GM11168 (cell line): Measurements from ENCODE around the gene RENBP.

Experiments
- in situ Hi-C: fragments of 300-500 bp; cut with MboI; formaldehyde crosslinking; loops from one replicate; pipeline ENCODE4 v1.12.0; 2022; ENCODE audit warnings: low sequenced_read_pairs; ENCODE audit not compliant: unreplicated experiment

RENBP gene

GRCh38 chrX:153956044-153956907, 11.8 kb upstream of the RENBP start:
- in situ Hi-C loops: no loop called here

DNA sequence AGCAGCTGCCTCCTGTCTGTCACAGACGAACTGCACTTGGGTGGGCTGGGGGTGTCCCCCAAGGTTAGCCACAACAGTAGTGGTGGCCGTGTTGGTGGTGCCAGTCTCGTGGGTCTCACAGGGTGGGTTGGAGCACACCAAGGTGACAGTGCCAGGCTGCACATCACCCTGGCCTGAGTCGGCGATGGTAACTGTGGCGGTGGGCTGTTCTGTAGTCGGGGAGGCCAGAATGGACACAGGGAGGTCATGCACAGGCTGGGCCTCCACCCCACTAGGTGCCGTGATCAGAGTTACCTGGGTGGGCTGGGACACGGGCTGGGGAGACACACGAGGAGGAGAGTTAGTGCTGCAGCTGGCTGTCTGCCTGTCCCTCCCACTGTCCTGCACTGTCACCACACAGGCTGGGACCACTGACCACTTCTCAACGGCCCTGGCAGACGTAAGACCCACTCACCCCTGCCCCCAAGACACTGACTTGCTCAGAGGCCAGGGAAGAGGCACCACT, 10.8 kb upstream of the RENBP start:
- in situ Hi-C loops: no loop called here

- in situ Hi-C loops: no loop called here
These were observed 10.2 kb upstream of the RENBP start for GRCh38 chrX:153954558-153955227.

- in situ Hi-C loops: no loop called here
These were observed 9.6 kb upstream of the RENBP start for GRCh38 chrX:153953892-153954557.

DNA sequence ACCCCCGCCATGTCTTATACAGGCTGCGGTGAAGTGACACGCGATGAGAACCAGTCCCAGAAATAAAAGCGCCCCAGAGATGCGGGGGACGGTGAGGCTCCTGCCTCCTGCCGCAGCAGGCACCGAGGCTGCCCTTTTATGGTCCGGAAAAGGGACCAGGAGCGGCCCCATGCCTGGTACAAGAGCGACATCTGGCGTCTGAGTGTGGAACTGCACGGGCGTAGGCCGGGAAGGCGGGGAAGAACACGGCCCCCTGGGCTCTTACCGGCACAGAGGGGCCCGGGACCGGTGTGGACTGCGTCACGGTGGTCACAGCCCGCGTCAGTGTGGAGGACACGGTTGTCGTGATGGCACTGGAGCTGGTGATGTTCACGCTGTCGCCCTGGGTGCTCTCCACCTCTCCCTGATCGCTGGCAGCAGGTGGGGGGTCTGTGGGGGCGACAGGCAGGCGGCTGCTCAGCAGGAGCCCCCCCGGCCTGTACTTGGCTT, 8.9 kb upstream of the RENBP start:
- in situ Hi-C loops: no loop called here

DNA sequence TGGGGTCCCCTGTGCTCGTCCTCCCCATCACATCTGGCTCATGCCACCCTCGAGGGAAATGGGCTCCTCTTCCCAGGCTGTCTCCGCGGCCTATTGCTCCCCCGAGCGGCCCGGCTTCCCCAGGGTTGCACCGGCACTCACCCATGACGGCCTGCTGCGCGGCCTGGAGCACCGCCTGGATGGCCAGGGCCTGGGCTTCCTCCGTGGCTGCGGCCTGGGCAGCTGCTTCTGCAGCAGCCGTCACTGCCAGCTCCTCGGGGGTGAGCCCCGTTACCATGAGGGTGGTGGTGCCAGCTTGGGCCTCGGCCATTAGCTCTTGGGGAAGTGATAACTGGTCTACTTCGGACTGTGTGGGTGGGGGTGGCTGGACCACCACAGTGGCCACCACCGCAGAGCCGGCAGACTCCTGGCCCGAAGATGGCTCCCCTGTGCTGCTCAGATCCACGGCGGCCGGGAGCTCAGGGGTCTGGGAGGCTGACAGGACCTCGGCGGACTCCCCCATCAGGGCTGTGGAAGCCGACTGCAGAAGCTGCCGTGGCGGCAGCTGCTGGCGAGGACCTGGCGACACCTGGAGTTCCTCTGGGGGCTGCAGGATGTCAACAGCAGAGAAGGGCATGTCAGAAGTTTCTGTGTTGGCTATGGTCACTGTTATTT, 8.1 kb upstream of the RENBP start:
- in situ Hi-C loops: no loop called here

GRCh38 chrX:153951683-153952372, 7.4 kb upstream of the RENBP start:
- in situ Hi-C loops: no loop called here

GRCh38 chrX:153950127-153950526, 5.7 kb upstream of the RENBP start:
- in situ Hi-C loops: no loop called here

DNA sequence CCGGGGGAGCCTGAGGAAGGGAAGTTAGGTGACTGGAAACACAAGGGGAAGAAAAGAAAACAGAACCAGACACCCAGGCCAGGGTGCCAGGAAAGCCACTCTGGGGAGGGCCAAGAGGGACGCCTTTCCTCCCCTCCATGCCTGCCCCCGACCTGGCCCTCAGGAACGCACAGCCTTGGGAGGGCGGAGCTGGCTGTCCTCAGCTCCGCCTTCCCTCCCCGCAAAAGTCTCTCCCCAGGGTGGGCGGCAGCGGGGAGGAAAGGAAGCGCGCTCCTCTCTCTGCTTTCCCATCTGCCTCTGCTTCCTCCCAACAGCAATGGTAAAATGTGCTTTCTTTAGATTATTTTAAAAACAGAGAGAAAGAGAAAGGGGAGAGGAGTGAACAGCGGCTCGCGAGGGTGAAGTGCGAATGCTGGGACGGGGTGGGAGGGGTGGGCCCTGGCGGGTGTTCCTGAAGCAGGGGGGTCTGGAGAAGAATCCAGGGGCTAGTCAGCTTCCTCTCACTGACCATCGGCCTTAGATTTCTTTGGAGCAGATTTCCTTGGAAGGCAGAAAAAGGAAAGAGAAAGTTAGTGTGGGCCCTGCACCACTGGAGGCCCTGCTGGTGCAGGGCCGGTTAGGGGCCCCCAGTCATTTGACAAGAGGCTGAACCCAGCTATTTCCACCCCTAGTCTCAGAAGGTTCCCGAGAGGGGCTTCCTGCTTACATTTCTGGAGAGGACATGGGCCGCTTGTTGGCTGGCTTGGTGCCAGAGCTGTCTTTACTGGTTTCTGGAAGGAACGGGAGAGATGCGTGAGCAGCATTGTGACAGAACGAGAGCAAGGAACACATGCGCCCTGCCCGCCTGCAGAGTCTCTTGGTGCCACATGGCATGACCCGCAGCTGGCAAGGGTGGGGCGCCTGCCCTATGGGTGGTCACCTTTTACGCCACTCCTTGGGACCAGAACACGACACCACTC, 4.7 kb upstream of the RENBP start:
- in situ Hi-C loops: no loop called here

GRCh38 chrX:153948002-153948466, 3.6 kb upstream of the RENBP start:
- in situ Hi-C loops: no loop called here

GRCh38 chrX:153947009-153947769, 2.7 kb upstream of the RENBP start:
- in situ Hi-C loops: no loop called here

GRCh38 chrX:153945956-153946943, 1.8 kb upstream of the RENBP start:
- in situ Hi-C loops: no loop called here

GRCh38 chrX:153944800-153945150, 332 bp upstream of the RENBP start:
- in situ Hi-C loops: no loop called here

GRCh38 chrX:153941336-153942252, 2.8 kb downstream of the RENBP start:
- in situ Hi-C loops: no loop called here

DNA sequence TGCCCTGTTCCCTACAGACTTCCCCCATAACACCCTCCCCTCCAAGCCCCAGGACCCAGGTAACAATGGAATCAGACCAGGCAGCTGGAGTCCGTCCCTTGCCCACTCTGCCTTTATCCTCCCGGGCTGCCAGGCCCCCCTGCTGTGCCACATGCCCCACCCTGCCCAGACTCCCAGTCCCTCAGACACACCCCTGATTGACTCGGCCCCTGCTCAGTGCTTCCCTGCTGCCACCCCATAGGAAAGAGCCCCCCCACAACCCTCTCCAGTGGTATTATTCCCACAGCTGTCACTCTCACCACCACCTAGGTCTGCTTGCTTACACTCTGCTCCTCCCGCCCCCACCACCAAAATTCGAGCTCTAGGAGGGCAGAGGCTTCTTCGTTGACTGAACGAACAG, 4.9 kb downstream of the RENBP start:
- in situ Hi-C loops: no loop called here
